Natural killer cell (primary cell): Measurements from ENCODE around the gene MORN1. TPM values are rescaled to one million over a fixed set of nuclear protein-coding genes. Genes with fewer than 3 reads are reported as not detected.

Source experiments
- ATAC-seq, 3 donors: fragments of 150-1000 bp in 2 of 3; fragments of 200-7000 bp in 1 of 3; cut with Tn5 transposase; 1 replicate in 1 of 3; 2 replicates in 2 of 3; pipeline ENCODE4 v1.10.0; 2021; ENCODE audit warnings: mild to moderate bottlenecking in 2 of 3, moderate library complexity in 2 of 3
- DNase-seq, 2 donors: peaks; one replicate each; pipeline versions ENCODE4 v3.0.0 to v3.0.0-alpha.2; 2013 to 2021; ENCODE audit warnings: mixed read lengths in 1 of 2
- H3K27ac ChIP-seq: one replicate; pipeline ENCODE4 v1.5.1; 2013; ENCODE audit warnings: mild to moderate bottlenecking, low read length
- H3K27me3 ChIP-seq: one replicate; pipeline ENCODE4 v1.6.1; 2013; ENCODE audit warnings: low read length; ENCODE audit not compliant: control insufficient read depth, insufficient read depth
- H3K36me3 ChIP-seq: one replicate; pipeline ENCODE4 v1.6.1; 2013; ENCODE audit warnings: low read length; ENCODE audit not compliant: control insufficient read depth, insufficient read depth
- H3K4me1 ChIP-seq: one replicate; pipeline ENCODE4 v1.6.1; 2013; ENCODE audit warnings: low read length; ENCODE audit not compliant: control insufficient read depth, insufficient read depth
- H3K4me3 ChIP-seq: one replicate; pipeline ENCODE4 v1.5.1; 2013; ENCODE audit warnings: low read length
- H3K9me3 ChIP-seq: one replicate; pipeline ENCODE4 v1.6.1; 2013; ENCODE audit warnings: low read length; ENCODE audit not compliant: control insufficient read depth, insufficient read depth
- H3K27ac Mint-ChIP-seq, 2 donors: one replicate each; pipeline ENCODE4 v1.8.0; 2022; ENCODE audit warnings: mild to moderate bottlenecking in 2 of 2, mixed read lengths in 2 of 2, moderate library complexity in 1 of 2
- H3K27me3 Mint-ChIP-seq, 2 donors: one replicate each; pipeline ENCODE4 v1.8.0; 2022; ENCODE audit warnings: low read depth in 2 of 2, mixed read lengths in 2 of 2
- H3K36me3 Mint-ChIP-seq: one replicate; pipeline ENCODE4 v1.8.0; 2022; ENCODE audit warnings: mixed read lengths
- H3K4me1 Mint-ChIP-seq, 2 donors: one replicate each; pipeline ENCODE4 v1.8.0; 2022; ENCODE audit warnings: mixed read lengths in 2 of 2
- H3K4me3 Mint-ChIP-seq: one replicate; pipeline ENCODE4 v1.8.0; 2022; ENCODE audit warnings: mild to moderate bottlenecking, moderate library complexity, mixed read lengths
- H3K9me3 Mint-ChIP-seq, 2 donors: one replicate each; pipeline ENCODE4 v1.8.0; 2022; ENCODE audit warnings: mixed read lengths in 2 of 2
- CTCF ChIP-seq: fragments of 200-600 bp; IDR thresholded peaks from one replicate; pipeline ENCODE4 v1.8.0; 2022; ENCODE audit warnings: antibody characterized with exemption
- WGBS: methylation state at CpG from one replicate; pipeline ENCODE4 v1.1.7; 2013; ENCODE audit warnings: missing lambda C conversion rate; ENCODE audit not compliant: insufficient coverage; 5-methylcytosine and 5-hydroxymethylcytosine counted together
- intact Hi-C: fragments of 100-400 bp; cut with micrococcal nuclease; formaldehyde crosslinking; loops from one replicate; pipeline ENCODE4 v1.14.2; 2022
- total RNA-seq, 4 donors: library from RNA; stranded (reverse); fragments of 120-200 nt in 1 of 4; gene quantifications; one replicate each; pipeline versions ENCODE4 v1.2.3 to v1.2.4, GENCODE V29; 2013 to 2022

The MORN1 gene
- total RNA-seq, 3 donors from 2014 or later (not counting 1 experiment from before 2014, with no cell fraction given) = 8.0 to 9.3 (median 8.8) TPM

DNA sequence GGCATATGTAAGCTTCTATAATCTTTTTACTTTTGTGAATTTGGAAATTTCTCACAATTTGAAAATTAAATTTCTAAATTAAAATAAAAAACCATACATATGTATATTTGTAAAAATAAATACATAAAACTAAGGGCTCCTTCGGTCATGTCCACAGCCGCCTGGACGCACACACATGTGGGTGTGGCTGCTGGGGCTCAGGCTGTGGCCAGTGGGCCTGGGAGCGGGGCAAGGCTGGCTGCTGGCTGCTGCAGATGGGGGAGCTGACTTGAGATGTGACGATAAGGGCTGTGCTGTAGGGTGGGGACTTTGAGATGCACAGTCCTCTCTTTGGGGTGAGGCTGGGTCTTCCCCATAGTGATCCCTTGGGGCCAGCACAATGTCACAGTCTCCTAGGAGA is 5.1 kb upstream of the MORN1 start:
- peaks cover 33 to 41% of the 10 kb centered on the region in 2 donors for H3K4me1 Mint-ChIP-seq

GRCh38 chr1:2396059-2396458 is 4.7 kb upstream of the MORN1 start:
- Mint-ChIP-seq H3K27ac (peak overlapping the region in 1 of 2 donors; percentile 77), H3K4me1 (peaks cover 33 to 43% of the 10 kb centered on the region in 2 donors), H3K9me3 (no peaks in the 10 kb centered on the region), H3K4me3 (no peak overlapping the region), H3K27me3 (no peaks in the 10 kb centered on the region), H3K36me3 (no peaks in the 10 kb centered on the region)
- TF ChIP-seq CTCF = no peak
- intact Hi-C loops = no loop called here
- Histone ChIP-seq H3K4me3 (no peak overlapping the region), H3K4me1 (peaks cover 23% of the 10 kb centered on the region), H3K27me3 (no peaks in the 10 kb centered on the region), H3K27ac (no peak overlapping the region), H3K9me3 (no peaks in the 10 kb centered on the region), H3K36me3 (peaks cover 49% of the 10 kb centered on the region)
- ATAC-seq (no peak), DNase-seq (no peak)
- whole genome bisulfite sequencing = 93% methylated on average over 13 of the region's 17 CpGs

More for the DNA sequence above, 5.1 kb upstream of the MORN1 start:
- TF ChIP-seq CTCF = no peak
- Histone ChIP-seq H3K4me1 (peaks cover 23% of the 10 kb centered on the region), H3K9me3 (no peaks in the 10 kb centered on the region), H3K4me3 (no peak overlapping the region), H3K27ac (no peak overlapping the region), H3K27me3 (no peaks in the 10 kb centered on the region), H3K36me3 (peaks cover 51% of the 10 kb centered on the region)
- DNase-seq = no peak
- Mint-ChIP-seq H3K27ac (peak overlapping the region in 1 of 2 donors; percentile 45), H3K9me3 (no peaks in the 10 kb centered on the region), H3K36me3 (no peaks in the 10 kb centered on the region), H3K27me3 (no peaks in the 10 kb centered on the region), H3K4me3 (no peak overlapping the region)
- intact Hi-C loops = no loop called here
- 97% methylated on average over 5 of the region's 5 CpGs for WGBS
- ATAC-seq = no peak

DNA sequence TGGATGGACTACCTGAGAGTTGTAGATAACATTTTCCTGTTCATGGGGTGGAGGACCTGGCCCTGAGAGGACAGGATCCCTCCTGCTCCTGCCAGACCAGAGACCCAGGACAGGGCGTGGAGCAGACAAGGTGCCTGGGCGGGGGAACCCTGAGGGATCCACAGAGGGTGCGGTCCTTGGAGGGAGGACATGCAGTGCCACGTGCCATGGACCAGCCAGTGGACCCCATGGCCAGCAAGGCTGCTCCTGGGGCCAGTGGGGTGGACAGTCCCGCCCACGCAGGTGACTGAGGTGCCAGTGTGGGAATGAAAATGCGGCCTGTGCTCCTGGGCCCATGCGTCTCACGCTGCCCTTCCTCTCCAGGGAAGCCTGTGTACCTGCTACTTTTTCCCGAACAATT is 3.9 kb upstream of the MORN1 start:
- H3K36me3 Mint-ChIP-seq = no peaks in the 10 kb centered on the region
- Histone ChIP-seq H3K4me1 (peaks cover 31% of the 10 kb centered on the region), H3K9me3 (no peaks in the 10 kb centered on the region), H3K4me3 (no peak overlapping the region), H3K36me3 (peaks cover 48% of the 10 kb centered on the region), H3K27ac (no peak overlapping the region), H3K27me3 (no peaks in the 10 kb centered on the region)
- ATAC-seq = no peak
- 93% methylated on average over 10 of the region's 10 CpGs for WGBS
- no peak overlapping the region for H3K4me3 Mint-ChIP-seq
- intact Hi-C loops = no loop called here
- H3K27ac Mint-ChIP-seq = peak overlapping the region in 1 of 2 donors; percentile 77
- DNase-seq = no peak
- TF ChIP-seq CTCF = no peak
- H3K4me1 Mint-ChIP-seq = peaks cover 33 to 38% of the 10 kb centered on the region in 2 donors
- no peaks in the 10 kb centered on the region for H3K27me3 Mint-ChIP-seq
- no peaks in the 10 kb centered on the region for H3K9me3 Mint-ChIP-seq

DNA sequence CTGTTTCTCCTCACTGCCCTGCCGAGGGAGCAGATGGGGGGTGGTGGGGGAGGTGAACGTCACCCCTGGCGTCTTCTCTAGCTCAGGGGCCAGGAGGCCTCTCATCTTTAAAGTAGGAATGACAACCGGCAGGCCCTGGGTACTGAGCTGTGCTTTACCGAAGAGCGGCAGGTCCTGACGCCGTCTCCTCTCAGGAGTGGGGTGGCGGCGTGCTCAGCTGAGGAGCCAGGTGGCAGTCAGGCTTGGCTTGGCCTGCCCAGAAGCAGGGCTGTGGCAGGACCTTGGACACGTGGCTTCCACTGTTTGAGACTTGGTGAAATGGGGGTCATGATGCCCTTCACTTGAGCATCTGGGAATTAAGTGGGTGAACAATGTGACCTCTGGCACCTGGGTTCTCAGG is 3.4 kb upstream of the MORN1 start:
- H3K4me1 ChIP-seq = peaks cover 34% of the 10 kb centered on the region
- intact Hi-C loops = no loop called here
- 95% methylated on average over 11 of the region's 11 CpGs for WGBS
- Mint-ChIP-seq H3K9me3 (no peaks in the 10 kb centered on the region), H3K27ac (peak overlapping the region in 1 of 2 donors; percentile 77), H3K4me3 (no peak overlapping the region), H3K36me3 (no peaks in the 10 kb centered on the region), H3K4me1 (peaks cover 33 to 42% of the 10 kb centered on the region in 2 donors), H3K27me3 (no peaks in the 10 kb centered on the region)
- peaks cover 43% of the 10 kb centered on the region for H3K36me3 ChIP-seq
- H3K4me3 ChIP-seq = no peak overlapping the region
- DNase-seq (no peak), ATAC-seq (no peak)
- H3K27ac ChIP-seq = no peak overlapping the region
- no peak for TF ChIP-seq CTCF
- no peaks in the 10 kb centered on the region for H3K9me3 ChIP-seq
- H3K27me3 ChIP-seq = no peaks in the 10 kb centered on the region
